Kidney (tissue), 14 donors: ENCODE data around the gene PLIN5. TPM values are rescaled to one million over a fixed set of nuclear protein-coding genes. Genes with fewer than 3 reads are reported as not detected.

Experiments
- DNase-seq, 5 donors: peaks; one replicate each; pipeline ENCODE4 v3.0.0-alpha.2; 2013 to 2020
- FAIRE-seq: peaks from 2 replicates; lab custom pipeline; 2012; peaks lifted over from hg19 to GRCh38; lab: Jason Lieb, UNC
- H3K27ac ChIP-seq, 2 donors: one replicate each; pipeline ENCODE4 v1.7.0; 2013; ENCODE audit warnings: low read depth in 2 of 2, low read length in 2 of 2, inconsistent platforms in 1 of 2
- H3K27me3 ChIP-seq: one replicate; pipeline ENCODE4 v1.7.1; 2013; ENCODE audit warnings: low read length, inconsistent platforms; ENCODE audit not compliant: control insufficient read depth, insufficient read depth
- H3K36me3 ChIP-seq, 3 donors: one replicate each; pipeline versions ENCODE4 v1.7.0 to v1.7.1; 2013; ENCODE audit warnings: low read length in 3 of 3, control low read depth in 1 of 3, inconsistent platforms in 1 of 3; ENCODE audit not compliant: insufficient read depth in 3 of 3, control insufficient read depth in 2 of 3
- H3K4me1 ChIP-seq, 3 donors: one replicate each; pipeline versions ENCODE4 v1.7.0 to v1.7.1; 2013; ENCODE audit warnings: low read length in 3 of 3, inconsistent platforms in 1 of 3, low read depth in 1 of 3; ENCODE audit not compliant: control insufficient read depth in 2 of 3, insufficient read depth in 2 of 3
- H3K4me3 ChIP-seq, 3 donors: one replicate each; pipeline versions ENCODE4 v1.7.0 to v1.8.1; 2013; ENCODE audit warnings: low read length in 3 of 3, control low read depth in 1 of 3, inconsistent platforms in 1 of 3
- H3K9ac ChIP-seq, 3 donors: one replicate each; pipeline versions ENCODE4 v1.7.0 to v1.7.1; 2013; ENCODE audit warnings: low read length in 3 of 3, control low read depth in 1 of 3, inconsistent platforms in 1 of 3
- H3K9me3 ChIP-seq, 3 donors: one replicate each; pipeline versions ENCODE4 v1.7.0 to v1.7.1; 2013; ENCODE audit warnings: low read length in 3 of 3, control low read depth in 1 of 3, inconsistent platforms in 1 of 3; ENCODE audit not compliant: control insufficient read depth in 2 of 3, insufficient read depth in 1 of 3
- intact Hi-C: fragments of 100-400 bp; cut with DNase I; formaldehyde crosslinking; loops from one replicate; pipeline ENCODE4 v1.11.1; 2022
- polyA plus RNA-seq: library from polyadenylated mRNA; stranded (reverse); fragments of 350-450 nt; fragmentation: Illumina TruSeq; extraction: RNeasy Lipid Tissue Mini Kit (QIAGEN cat#74804); gene quantifications from one replicate; pipeline ENCODE4 v1.2.3, GENCODE V29; 2014; ENCODE audit warnings: low read depth, low replicate concordance; ENCODE audit not compliant: insufficient read depth
- total RNA-seq: library from RNA; stranded (reverse); fragmentation: NEBNext Ultra II Directional; extraction: Animal tissue kit (Norgen Biotek cat#: 25700); gene quantifications from one replicate; pipeline ENCODE4 v1.2.1, GENCODE V29; 2021
- TF ChIP-seq, protein P1 (sequence below): IDR thresholded peaks from 3 replicates; pipeline ENCODE4 v1.5.1; 2012; ENCODE audit warnings: mild to moderate bottlenecking, moderate library complexity, borderline replicate concordance; ENCODE audit not compliant: insufficient read depth; ENCODE audit errors: extremely low read depth
- donor health status: control.
- donor health status: control.
- donor health status: control.
- donor health status: control.
- donor health status: control.
- donor health status: DM: yes; HTN: yes; CAD: no.
- donor health status: Normal renal cell carcinoma (clear cell type).

PLIN5 gene
- total and polyA plus RNA-seq, 2 donors from 2014 or later: 21.2 to 30.7 TPM

DNA sequence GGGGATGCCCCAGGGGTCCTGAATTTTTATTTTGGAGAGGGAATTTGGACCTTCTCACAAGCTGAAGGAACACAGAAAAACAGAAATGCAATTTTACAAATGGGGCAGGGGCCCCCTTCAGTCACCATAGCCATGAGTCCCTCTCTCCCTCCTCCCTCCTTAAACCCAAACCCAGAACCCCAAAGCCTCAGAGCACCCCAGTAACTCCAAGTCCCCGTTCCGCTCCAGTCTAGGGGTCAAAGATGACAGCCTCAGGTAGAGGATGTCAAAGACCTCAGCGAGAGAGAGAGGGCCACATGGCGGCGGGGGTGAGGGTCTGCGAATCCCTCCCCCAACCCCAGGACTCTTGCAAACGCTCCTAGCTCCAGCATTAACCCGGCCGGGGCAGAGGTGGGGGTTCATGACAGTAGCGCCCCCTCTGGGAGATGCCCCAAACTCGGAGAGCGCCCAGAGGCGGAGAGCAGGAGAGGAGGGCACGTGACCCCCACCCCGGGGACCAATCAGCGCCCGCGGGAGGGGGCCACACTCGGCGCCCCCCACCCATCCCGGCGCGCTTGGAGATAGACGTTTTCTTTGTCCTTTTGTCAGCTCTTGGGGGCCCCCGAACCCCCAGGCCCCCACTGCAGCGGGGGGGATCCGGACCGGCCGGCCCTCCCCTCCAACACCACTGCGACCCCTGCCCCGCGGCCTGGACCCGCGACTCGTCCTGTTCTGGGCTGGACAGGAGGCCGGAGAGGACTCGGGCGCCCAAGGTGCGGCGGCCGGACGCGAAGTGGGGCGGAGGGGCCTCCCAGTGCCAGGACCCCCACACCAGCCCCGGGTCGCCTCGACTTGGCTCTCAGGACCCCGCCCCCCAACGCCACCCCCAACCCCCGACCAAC, 45.2 kb upstream of the PLIN5 start:
- peaks cover 0 to 5% (median 0%) of the 10 kb centered on the region in 3 donors for H3K4me1 ChIP-seq
- no peaks in the 10 kb centered on the region for H3K36me3 ChIP-seq
- no peaks in the 10 kb centered on the region for H3K9me3 ChIP-seq
- no peak overlapping the region for H3K9ac ChIP-seq
- H3K4me3 ChIP-seq: no peak overlapping the region
- H3K27me3 ChIP-seq: peaks cover 4% of the 10 kb centered on the region
- intact Hi-C loops: no loop called here
- H3K27ac ChIP-seq: no peak overlapping the region
- no peak for FAIRE-seq
- DNase-seq: peak in 2 of 5 donors; percentile 66 to 67
- TF ChIP-seq, protein P1, sequence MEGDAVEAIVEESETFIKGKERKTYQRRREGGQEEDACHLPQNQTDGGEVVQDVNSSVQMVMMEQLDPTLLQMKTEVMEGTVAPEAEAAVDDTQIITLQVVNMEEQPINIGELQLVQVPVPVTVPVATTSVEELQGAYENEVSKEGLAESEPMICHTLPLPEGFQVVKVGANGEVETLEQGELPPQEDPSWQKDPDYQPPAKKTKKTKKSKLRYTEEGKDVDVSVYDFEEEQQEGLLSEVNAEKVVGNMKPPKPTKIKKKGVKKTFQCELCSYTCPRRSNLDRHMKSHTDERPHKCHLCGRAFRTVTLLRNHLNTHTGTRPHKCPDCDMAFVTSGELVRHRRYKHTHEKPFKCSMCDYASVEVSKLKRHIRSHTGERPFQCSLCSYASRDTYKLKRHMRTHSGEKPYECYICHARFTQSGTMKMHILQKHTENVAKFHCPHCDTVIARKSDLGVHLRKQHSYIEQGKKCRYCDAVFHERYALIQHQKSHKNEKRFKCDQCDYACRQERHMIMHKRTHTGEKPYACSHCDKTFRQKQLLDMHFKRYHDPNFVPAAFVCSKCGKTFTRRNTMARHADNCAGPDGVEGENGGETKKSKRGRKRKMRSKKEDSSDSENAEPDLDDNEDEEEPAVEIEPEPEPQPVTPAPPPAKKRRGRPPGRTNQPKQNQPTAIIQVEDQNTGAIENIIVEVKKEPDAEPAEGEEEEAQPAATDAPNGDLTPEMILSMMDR: no peak

DNA sequence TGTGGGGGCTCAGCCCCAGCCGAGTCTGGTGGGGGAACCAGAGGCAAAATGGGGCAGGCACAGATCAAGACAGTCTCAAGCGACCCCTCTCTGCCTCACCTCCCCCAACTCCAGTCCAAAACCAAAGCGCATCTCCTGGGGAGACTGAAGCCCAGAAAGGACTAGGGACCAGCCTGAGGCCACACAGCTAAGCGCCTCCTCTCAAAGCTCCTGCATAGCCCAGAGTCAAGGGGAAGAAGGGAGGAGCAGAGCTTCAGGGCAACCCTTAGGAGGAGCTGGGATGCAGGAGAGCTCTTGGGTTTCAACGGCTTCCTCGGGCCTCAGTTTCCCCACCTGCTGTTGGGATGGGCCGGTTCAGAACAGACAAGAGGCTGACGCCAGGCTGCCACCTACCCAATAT, 44.4 kb upstream of the PLIN5 start:
- no peak for DNase-seq
- H3K27me3 ChIP-seq: peaks cover 4% of the 10 kb centered on the region
- no peak overlapping the region for H3K9ac ChIP-seq
- no peak overlapping the region for H3K4me3 ChIP-seq
- TF ChIP-seq, protein P1: no peak
- no peak overlapping the region for H3K27ac ChIP-seq
- peaks cover 0 to 5% (median 0%) of the 10 kb centered on the region in 3 donors for H3K4me1 ChIP-seq
- intact Hi-C loops: no loop called here
- H3K36me3 ChIP-seq: no peaks in the 10 kb centered on the region
- no peak for FAIRE-seq
- H3K9me3 ChIP-seq: no peaks in the 10 kb centered on the region

DNA sequence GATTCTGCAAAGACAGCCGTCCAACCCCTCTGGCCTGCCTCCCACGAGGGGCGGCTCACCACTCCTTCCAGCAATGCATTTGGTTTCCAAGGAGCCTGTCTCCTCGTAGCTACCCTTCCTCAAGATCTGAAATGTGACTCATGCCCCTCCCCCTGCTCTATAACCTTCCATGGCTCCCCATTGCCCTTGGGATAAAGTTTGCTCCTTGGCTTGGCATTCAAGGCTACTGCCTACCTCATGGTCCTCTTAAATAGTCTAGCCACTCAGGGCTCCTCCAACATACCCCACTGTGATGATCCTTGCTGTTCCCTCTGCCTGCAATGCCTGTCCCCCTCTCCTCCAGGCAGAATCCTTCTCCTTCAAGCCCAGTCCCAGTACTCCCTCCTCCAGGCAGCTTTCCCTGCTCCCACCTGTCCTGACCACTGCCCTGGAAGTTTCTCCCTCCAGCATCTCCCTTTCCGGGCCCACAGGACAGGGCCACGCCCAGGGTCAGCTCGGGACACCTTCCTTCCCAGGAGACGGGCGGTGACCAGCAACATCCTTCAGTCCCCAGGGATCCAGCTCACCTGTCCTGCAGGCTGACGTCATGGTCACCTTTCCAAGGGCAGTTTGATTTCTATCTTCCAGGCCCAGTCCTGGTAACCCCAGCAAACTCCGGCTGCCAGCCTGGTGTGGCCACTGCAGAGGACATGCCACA, 43.7 kb upstream of the PLIN5 start:
- Histone ChIP-seq H3K27me3 (peaks cover 4% of the 10 kb centered on the region), H3K4me1 (peaks cover 0 to 5% (median 0%) of the 10 kb centered on the region in 3 donors), H3K27ac (no peak overlapping the region), H3K36me3 (no peaks in the 10 kb centered on the region), H3K9ac (no peak overlapping the region), H3K4me3 (no peak overlapping the region), H3K9me3 (no peaks in the 10 kb centered on the region)
- intact Hi-C loops: no loop called here
- FAIRE-seq (no peak), DNase-seq (peak in 1 of 5 donors; percentile 56)
- TF ChIP-seq, protein P1: no peak
